ENCODE results near the gene PIP4K2A.

- TF ChIP-seq, protein P1, sequence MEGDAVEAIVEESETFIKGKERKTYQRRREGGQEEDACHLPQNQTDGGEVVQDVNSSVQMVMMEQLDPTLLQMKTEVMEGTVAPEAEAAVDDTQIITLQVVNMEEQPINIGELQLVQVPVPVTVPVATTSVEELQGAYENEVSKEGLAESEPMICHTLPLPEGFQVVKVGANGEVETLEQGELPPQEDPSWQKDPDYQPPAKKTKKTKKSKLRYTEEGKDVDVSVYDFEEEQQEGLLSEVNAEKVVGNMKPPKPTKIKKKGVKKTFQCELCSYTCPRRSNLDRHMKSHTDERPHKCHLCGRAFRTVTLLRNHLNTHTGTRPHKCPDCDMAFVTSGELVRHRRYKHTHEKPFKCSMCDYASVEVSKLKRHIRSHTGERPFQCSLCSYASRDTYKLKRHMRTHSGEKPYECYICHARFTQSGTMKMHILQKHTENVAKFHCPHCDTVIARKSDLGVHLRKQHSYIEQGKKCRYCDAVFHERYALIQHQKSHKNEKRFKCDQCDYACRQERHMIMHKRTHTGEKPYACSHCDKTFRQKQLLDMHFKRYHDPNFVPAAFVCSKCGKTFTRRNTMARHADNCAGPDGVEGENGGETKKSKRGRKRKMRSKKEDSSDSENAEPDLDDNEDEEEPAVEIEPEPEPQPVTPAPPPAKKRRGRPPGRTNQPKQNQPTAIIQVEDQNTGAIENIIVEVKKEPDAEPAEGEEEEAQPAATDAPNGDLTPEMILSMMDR (IDR thresholded peaks at IDR 0.05) = no peak
- no peak for TF ChIP-seq POLR2A (IDR thresholded peaks at IDR 0.05)
These were observed 196.1 kb downstream of the PIP4K2A start for GRCh38 chr10:22518167-22518724.

Measured in body of pancreas (tissue), 4 donors.